Nasal cavity respiratory epithelium epithelial cell of viscerocranial mucosa (primary cell): ENCODE results near the gene MAFB. TPM values are rescaled to one million over a fixed set of nuclear protein-coding genes. Genes with fewer than 3 reads are reported as not detected.

ENCODE experiments used
- total RNA-seq: library from RNA; depleted of rRNA; stranded (reverse); fragments of >200 nt; gene quantifications from 2 replicates; pipeline ENCODE4 v1.2.3, GENCODE V29; 2014

MAFB gene
- 4.8 and 6.1 TPM in 2 replicates for total RNA-seq

DNA sequence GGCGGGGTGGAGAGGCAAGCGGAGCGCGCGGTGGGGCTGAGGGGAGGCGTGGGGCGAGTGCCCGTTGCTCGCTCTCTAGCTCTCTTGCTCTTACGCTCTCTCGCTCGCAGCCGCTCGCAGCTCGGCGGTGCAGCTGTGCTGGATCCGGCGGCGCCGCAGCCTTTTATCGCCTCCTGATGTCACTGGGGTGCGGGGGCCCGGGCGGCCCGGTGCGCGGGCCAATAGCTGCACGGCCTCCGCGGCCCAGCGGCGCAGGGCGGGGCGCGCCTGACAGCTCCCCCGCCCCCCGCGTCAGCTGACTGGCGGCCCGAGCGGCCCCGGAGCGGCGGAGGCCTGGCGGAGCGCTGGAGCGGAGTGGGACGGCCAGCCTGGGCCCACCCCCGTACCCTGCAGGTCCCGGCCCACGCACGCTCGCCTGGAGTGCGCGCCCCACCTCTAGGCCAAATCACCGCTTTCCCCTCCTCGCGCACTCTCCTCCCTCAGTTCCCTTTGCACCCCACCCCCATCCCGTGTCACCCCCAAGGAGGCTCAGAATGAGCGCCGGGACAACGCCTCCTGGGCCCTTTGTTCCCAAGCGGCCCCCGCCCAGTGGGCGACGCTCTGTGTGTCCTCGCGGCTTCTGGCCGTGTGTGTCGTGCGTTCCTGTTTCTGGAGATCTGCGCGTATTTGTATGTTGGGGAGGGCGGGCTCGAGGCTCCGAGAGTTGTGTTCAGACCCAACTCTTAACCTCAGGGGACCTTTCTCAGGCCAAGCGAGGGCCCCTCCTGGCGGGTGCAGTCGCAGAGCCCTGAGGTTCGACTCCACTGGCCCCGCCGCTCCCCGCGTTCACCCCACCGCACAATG lies at the start of gene MAFB:
Gene MAFB, minus strand, starts transcription at position 137 of the 843 bp plus-strand sequence. CDS start 386 bp downstream, outside the sequence.

